Chondrocyte (in vitro differentiated cells): ENCODE results near the gene GCLC. TPM values are rescaled to one million over a fixed set of nuclear protein-coding genes. Genes with fewer than 3 reads are reported as not detected.

Experiments used
- DNase-seq: peaks from one replicate; pipeline ENCODE4 v3.0.0; 2021; ENCODE audit warnings: mixed read lengths, low spot score
- H3K27ac Mint-ChIP-seq: one replicate; pipeline ENCODE4 v1.8.0; 2021; ENCODE audit warnings: mild to moderate bottlenecking, moderate library complexity, mixed read lengths; ENCODE audit not compliant: unreplicated experiment
- H3K27me3 Mint-ChIP-seq: 2 replicates; pipeline ENCODE4 v1.8.0; 2021; ENCODE audit warnings: low read depth, mixed read lengths
- H3K36me3 Mint-ChIP-seq: 2 replicates; pipeline ENCODE4 v1.8.0; 2021; ENCODE audit warnings: low read depth, mixed read lengths
- H3K4me1 Mint-ChIP-seq: 2 replicates; pipeline ENCODE4 v1.8.0; 2021; ENCODE audit warnings: low read depth, mild to moderate bottlenecking, mixed read lengths
- H3K4me3 Mint-ChIP-seq: one replicate; pipeline ENCODE4 v1.8.0; 2021; ENCODE audit warnings: mild to moderate bottlenecking, moderate library complexity, mixed read lengths; ENCODE audit not compliant: unreplicated experiment
- H3K9me3 Mint-ChIP-seq: 2 replicates; pipeline ENCODE4 v1.8.0; 2021; ENCODE audit warnings: low read depth, mixed read lengths
- CTCF ChIP-seq: fragments of 200-600 bp; sonication (generic); IDR thresholded peaks from 2 replicates; pipeline ENCODE4 v1.5.0; 2021; ENCODE audit warnings: antibody characterized with exemption, mild to moderate bottlenecking, moderate library complexity
- total RNA-seq: library from RNA; stranded (reverse); gene quantifications from 3 replicates; pipeline ENCODE4 v1.2.1, GENCODE V29; 2021

GCLC gene
- total RNA-seq, 1 donor from 2014 or later = 35.2 TPM

- Mint-ChIP-seq H3K4me3 (no peak overlapping the region), H3K36me3 (no peaks in the 10 kb centered on the region), H3K4me1 (peaks cover 25% of the 10 kb centered on the region), H3K27me3 (no peaks in the 10 kb centered on the region), H3K27ac (no peak overlapping the region), H3K9me3 (no peaks in the 10 kb centered on the region)
- TF ChIP-seq CTCF = no peak
- DNase-seq = no peak
Measured at GRCh38 chr6:53582963-53583362, 38.1 kb upstream of the GCLC start.

GRCh38 chr6:53581856-53582255, 37.0 kb upstream of the GCLC start:
- H3K9me3 Mint-ChIP-seq = no peaks in the 10 kb centered on the region
- no peaks in the 10 kb centered on the region for H3K36me3 Mint-ChIP-seq
- TF ChIP-seq CTCF = no peak
- H3K27ac Mint-ChIP-seq = peak overlapping the region; percentile 82
- peak overlapping the region; percentile 17 for H3K4me3 Mint-ChIP-seq
- H3K27me3 Mint-ChIP-seq = no peaks in the 10 kb centered on the region
- peaks cover 25% of the 10 kb centered on the region for H3K4me1 Mint-ChIP-seq
- no peak for DNase-seq

GRCh38 chr6:53581173-53581773, 36.4 kb upstream of the GCLC start:
- Mint-ChIP-seq H3K9me3 (no peaks in the 10 kb centered on the region), H3K4me1 (peaks cover 25% of the 10 kb centered on the region), H3K4me3 (peak overlapping the region; percentile 17), H3K27ac (peak overlapping the region; percentile 82), H3K27me3 (no peaks in the 10 kb centered on the region), H3K36me3 (no peaks in the 10 kb centered on the region)
- no peak for TF ChIP-seq CTCF
- DNase-seq = no peak

- Mint-ChIP-seq H3K4me3 (no peak overlapping the region), H3K9me3 (no peaks in the 10 kb centered on the region), H3K4me1 (peaks cover 25% of the 10 kb centered on the region), H3K27ac (no peak overlapping the region), H3K36me3 (no peaks in the 10 kb centered on the region), H3K27me3 (no peaks in the 10 kb centered on the region)
- no peak for TF ChIP-seq CTCF
- no peak for DNase-seq
Measured at GRCh38 chr6:53579338-53579737, 34.4 kb upstream of the GCLC start.

GRCh38 chr6:53578371-53578770, 33.5 kb upstream of the GCLC start:
- Mint-ChIP-seq H3K36me3 (no peaks in the 10 kb centered on the region), H3K27me3 (no peaks in the 10 kb centered on the region), H3K4me3 (no peak overlapping the region), H3K27ac (no peak overlapping the region), H3K4me1 (peaks cover 25% of the 10 kb centered on the region), H3K9me3 (no peaks in the 10 kb centered on the region)
- DNase-seq = no peak
- TF ChIP-seq CTCF = no peak
